Transverse colon (tissue), 3 donors: ENCODE results near the gene DTD1.

ENCODE experiments used
- CTCF ChIP-seq, 5 experiments: fragments of 200-600 bp in 3 of 5; fragments of 450-650 bp in 2 of 5; sonication (generic) in 3 of 5; IDR thresholded peaks; 1 replicate in 2 of 5; 2 replicates in 3 of 5; pipeline ENCODE4 v1.5.1; 2016 to 2017; ENCODE audit warnings: antibody characterized with exemption in 5 of 5, inconsistent platforms in 3 of 5, mild to moderate bottlenecking in 2 of 5, moderate library complexity in 1 of 5
- EP300 ChIP-seq: sonication (generic); formaldehyde crosslinking; IDR thresholded peaks from one replicate; pipeline ENCODE4 v1.6.1; 2017; ENCODE audit warnings: antibody characterized with exemption, low read depth

GRCh38 chr20:18548465-18548864 is 39.4 kb upstream of the DTD1 start:
- no peak for TF ChIP-seq EP300
- TF ChIP-seq CTCF (IDR thresholded peaks at IDR 0.05) = no peak
